Measurements from ENCODE around the gene ZNF365.

GRCh38 chr10:62395892-62396291 is 21.7 kb downstream of the ZNF365 start:
- TF ChIP-seq CTCF (IDR thresholded peaks at IDR 0.05) = no peak
- TF ChIP-seq, protein P1, sequence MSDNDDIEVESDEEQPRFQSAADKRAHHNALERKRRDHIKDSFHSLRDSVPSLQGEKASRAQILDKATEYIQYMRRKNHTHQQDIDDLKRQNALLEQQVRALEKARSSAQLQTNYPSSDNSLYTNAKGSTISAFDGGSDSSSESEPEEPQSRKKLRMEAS (CRISPR knock-in tag; IDR thresholded peaks at IDR 0.05) = no peak
- no peak for TF ChIP-seq FOXK1 (CRISPR knock-in tag; IDR thresholded peaks at IDR 0.05)
- TF ChIP-seq STAT6 (CRISPR knock-in tag; conservative IDR thresholded peaks at IDR 0.05; ENCODE audit: low read depth) = no peak
- no peak for TF ChIP-seq ATF2 (CRISPR knock-in tag; IDR thresholded peaks at IDR 0.05; ENCODE audit: borderline replicate concordance, low read depth)
- TF ChIP-seq JUN (CRISPR knock-in tag; IDR thresholded peaks at IDR 0.05) = no peak
- TF ChIP-seq IRF1 (CRISPR knock-in tag; IDR thresholded peaks at IDR 0.05) = no peak

Measured in WTC11 (cell line).